OCI-LY1 (cell line): Measurements from ENCODE around the gene LCN1.

Experiments
- H2AFZ ChIP-seq: fragments of 200-600 bp; sonication (generic), shearing (Covaris generic); 2 replicates; pipeline ENCODE4 v1.6.0; 2014; ENCODE audit warnings: antibody characterized with exemption, mild to moderate bottlenecking, low read length
- H3F3A ChIP-seq: fragments of 200-600 bp; sonication (generic), shearing (Covaris generic); 2 replicates; pipeline ENCODE4 v1.6.0; 2014; ENCODE audit warnings: mild to moderate bottlenecking, antibody characterized with exemption, low read length, moderate library complexity; ENCODE audit not compliant: insufficient read depth
- H3K27ac ChIP-seq: fragments of 200-600 bp; sonication (generic); 2 replicates; pipeline ENCODE4 v1.5.1; 2014; ENCODE audit warnings: low read length, mixed run types, mild to moderate bottlenecking, low read depth; ENCODE audit not compliant: poor library complexity, severe bottlenecking
- H3K27me3 ChIP-seq: fragments of 200-600 bp; sonication (generic); 2 replicates; pipeline ENCODE4 v1.6.0; 2014; ENCODE audit warnings: antibody characterized with exemption, mild to moderate bottlenecking, low read length, moderate library complexity; ENCODE audit not compliant: insufficient read depth
- H3K36me3 ChIP-seq: fragments of 200-600 bp; sonication (generic); 2 replicates; pipeline ENCODE4 v1.6.1; 2014; ENCODE audit warnings: mild to moderate bottlenecking, antibody characterized with exemption, low read length, moderate library complexity, mixed read lengths; ENCODE audit not compliant: insufficient read depth
- H3K4me1 ChIP-seq: fragments of 200-600 bp; sonication (generic); 2 replicates; pipeline ENCODE4 v1.5.1; 2014; ENCODE audit warnings: mild to moderate bottlenecking, low read length, moderate library complexity; ENCODE audit not compliant: insufficient read depth, severe bottlenecking
- H3K4me2 ChIP-seq: fragments of 200-600 bp; sonication (generic), shearing (Covaris generic); 2 replicates; pipeline ENCODE4 v1.6.1; 2014; ENCODE audit warnings: low read length
- H3K4me3 ChIP-seq: fragments of 200-600 bp; sonication (generic); 2 replicates; pipeline ENCODE4 v1.5.1; 2014; ENCODE audit warnings: low read length, low read depth, mild to moderate bottlenecking, mixed read lengths; ENCODE audit not compliant: poor library complexity, severe bottlenecking
- H3K79me2 ChIP-seq: fragments of 200-600 bp; shearing (Covaris generic); 2 replicates; pipeline ENCODE4 v1.6.1; 2016; ENCODE audit warnings: mixed run types, low read length, mixed read lengths; ENCODE audit not compliant: insufficient read depth
- H3K9ac ChIP-seq: fragments of 200-600 bp; sonication (generic), shearing (Covaris generic); 2 replicates; pipeline ENCODE4 v1.6.1; 2014; ENCODE audit warnings: mild to moderate bottlenecking, low read length, mixed read lengths
- H3K9me2 ChIP-seq: fragments of 200-600 bp; sonication (generic), shearing (Covaris generic); 2 replicates; pipeline ENCODE4 v1.6.1; 2014; ENCODE audit warnings: low read depth, mild to moderate bottlenecking, low read length, mixed read lengths
- H3K9me3 ChIP-seq: fragments of 200-600 bp; shearing (Covaris generic); 2 replicates; pipeline ENCODE4 v1.6.1; 2014; ENCODE audit warnings: low read length, mixed read lengths
- H4K20me1 ChIP-seq: fragments of 200-600 bp; sonication (generic), shearing (Covaris generic); 2 replicates; pipeline ENCODE4 v1.6.0; 2016; ENCODE audit warnings: mild to moderate bottlenecking, low read length; ENCODE audit not compliant: insufficient read depth
- CTCF ChIP-seq: fragments of 200-600 bp; sonication (generic), shearing (Covaris generic); IDR thresholded peaks from 2 replicates; pipeline ENCODE4 v1.5.1; 2017; ENCODE audit warnings: mild to moderate bottlenecking, antibody characterized with exemption, low read length, moderate library complexity, mixed read lengths
- EZH2 ChIP-seq: fragments of 200-600 bp; sonication (generic), shearing (Covaris generic); IDR thresholded peaks from 2 replicates; pipeline ENCODE4 v1.8.0; 2017; ENCODE audit warnings: borderline replicate concordance, mixed run types, mild to moderate bottlenecking, antibody characterized with exemption, low read length, moderate library complexity, mixed read lengths

LCN1 gene

GRCh38 chr9:135517407-135517822 is 3.8 kb upstream of the LCN1 start:
- H3K9ac ChIP-seq = no peak overlapping the region
- no peak overlapping the region for H2AFZ ChIP-seq
- H3K36me3 ChIP-seq = no peaks in the 10 kb centered on the region
- no peak overlapping the region for H3K4me3 ChIP-seq
- H3K27me3 ChIP-seq = peaks cover 6% of the 10 kb centered on the region; the same call in 1 of the 2 replicates
- no peaks in the 10 kb centered on the region for H3F3A ChIP-seq
- no peak for TF ChIP-seq EZH2
- no peak for TF ChIP-seq CTCF
- no peaks in the 10 kb centered on the region for H4K20me1 ChIP-seq
- H3K79me2 ChIP-seq = no peaks in the 10 kb centered on the region
- no peaks in the 10 kb centered on the region for H3K4me1 ChIP-seq
- H3K4me2 ChIP-seq = no peak overlapping the region
- no peaks in the 10 kb centered on the region for H3K9me2 ChIP-seq
- H3K9me3 ChIP-seq = no peaks in the 10 kb centered on the region
- H3K27ac ChIP-seq = no peak overlapping the region

DNA sequence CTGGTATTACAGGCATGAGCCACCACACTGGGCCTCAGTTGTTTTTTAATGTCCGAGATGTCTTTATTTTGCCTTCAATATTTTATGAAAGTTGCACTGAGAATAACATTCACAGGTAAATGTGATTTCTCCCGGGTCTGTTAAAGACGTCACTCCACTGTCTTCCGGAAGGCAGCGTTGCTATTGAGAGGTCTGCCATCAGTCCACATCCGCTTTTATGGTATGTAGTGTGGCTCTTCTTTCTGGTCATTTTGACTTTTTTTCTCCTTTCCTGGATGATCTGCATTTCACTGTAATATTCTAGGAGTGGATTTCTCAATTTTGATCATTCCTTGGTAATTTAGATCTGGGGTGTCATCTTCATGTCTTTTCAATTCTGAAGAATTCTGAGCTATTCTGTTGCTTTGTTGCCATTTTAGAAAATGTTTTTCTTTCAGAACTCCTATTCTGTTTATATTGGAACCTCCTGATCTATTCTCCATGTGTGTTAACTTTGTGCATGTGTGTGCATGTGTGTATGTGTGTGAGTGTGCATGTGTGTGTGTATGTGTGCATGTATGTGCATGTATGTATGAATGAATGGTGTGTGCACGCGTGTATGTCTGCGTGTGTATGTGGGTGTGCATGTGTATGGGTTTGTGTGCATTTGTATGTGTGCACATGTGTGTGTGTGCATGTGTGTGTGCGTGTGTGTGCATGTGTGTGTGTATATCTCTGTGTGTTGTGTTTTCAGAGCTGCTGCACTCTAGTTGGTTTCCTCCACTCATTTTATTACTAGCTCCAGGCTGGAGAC is 1.9 kb upstream of the LCN1 start:
- Histone ChIP-seq H3K27ac (no peak overlapping the region), H3K79me2 (no peaks in the 10 kb centered on the region), H2AFZ (no peak overlapping the region), H3K9ac (no peak overlapping the region), H3K4me3 (no peak overlapping the region), H3K9me3 (no peaks in the 10 kb centered on the region), H3F3A (no peaks in the 10 kb centered on the region), H3K36me3 (no peaks in the 10 kb centered on the region), H3K4me2 (no peak overlapping the region), H3K9me2 (no peaks in the 10 kb centered on the region), H3K4me1 (no peaks in the 10 kb centered on the region), H3K27me3 (peaks cover 6% of the 10 kb centered on the region; the same call in 1 of the 2 replicates), H4K20me1 (no peaks in the 10 kb centered on the region)
- TF ChIP-seq EZH2 (no peak), CTCF (no peak)

DNA sequence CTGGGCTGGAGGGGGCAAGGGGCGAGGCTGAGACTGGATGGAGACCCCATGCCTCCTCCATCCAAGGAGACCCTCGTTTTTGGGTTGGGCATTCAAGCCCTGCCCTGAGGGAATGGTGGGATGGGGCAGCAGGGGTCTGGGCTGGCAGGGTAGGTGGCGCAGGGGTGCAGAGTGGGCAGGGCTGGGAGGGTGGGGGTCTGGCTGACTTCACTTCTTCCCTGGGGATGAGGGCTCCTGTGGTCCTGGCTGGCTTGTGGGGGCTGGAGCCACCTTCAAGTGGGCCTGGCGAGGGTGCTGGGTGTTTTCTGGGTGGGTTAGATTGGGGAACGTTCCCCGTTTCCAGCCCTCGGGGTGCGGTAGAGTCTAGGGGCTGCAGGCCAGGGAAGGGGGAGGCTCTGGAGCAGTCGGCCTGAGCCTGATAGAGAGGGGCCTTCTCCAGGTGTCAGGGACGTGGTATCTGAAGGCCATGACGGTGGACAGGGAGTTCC is 412 bp downstream of the LCN1 start:
- H3K79me2 ChIP-seq = no peaks in the 10 kb centered on the region
- H3K9me2 ChIP-seq = no peaks in the 10 kb centered on the region
- H4K20me1 ChIP-seq = no peaks in the 10 kb centered on the region
- H3K4me3 ChIP-seq = no peak overlapping the region
- H3F3A ChIP-seq = no peaks in the 10 kb centered on the region
- H3K9ac ChIP-seq = no peak overlapping the region
- H3K36me3 ChIP-seq = no peaks in the 10 kb centered on the region
- H3K27ac ChIP-seq = no peak overlapping the region
- H3K27me3 ChIP-seq = no peaks in the 10 kb centered on the region
- no peaks in the 10 kb centered on the region for H3K4me1 ChIP-seq
- no peaks in the 10 kb centered on the region for H3K9me3 ChIP-seq
- no peak for TF ChIP-seq EZH2
- no peak for TF ChIP-seq CTCF
- no peak overlapping the region for H3K4me2 ChIP-seq
- H2AFZ ChIP-seq = no peak overlapping the region
